Heart right ventricle (tissue), 16 donors: Measurements from ENCODE around the gene KRTAP4-5. TPM values are rescaled to one million over a fixed set of nuclear protein-coding genes. Genes with fewer than 3 reads are reported as not detected.

Experiments used
- ATAC-seq, 8 donors: fragments of 200-7000 bp; cut with Tn5 transposase; one replicate each; pipeline ENCODE4 v1.9.1; 2020; ENCODE audit warnings: mild to moderate bottlenecking in 8 of 8, moderate library complexity in 8 of 8, moderate number of reproducible peaks in 1 of 8
- DNase-seq, 2 donors: peaks; one replicate each; pipeline ENCODE4 v3.0.0-alpha.2; 2020
- H3K27ac ChIP-seq, 10 donors: fragments of 200-600 bp; sonication (generic) in 2 of 10; one replicate each; pipeline versions ENCODE4 v1.5.0 to v1.8.0; 2020 to 2022; ENCODE audit warnings: mild to moderate bottlenecking in 3 of 10
- H3K27me3 ChIP-seq, 7 donors: fragments of 200-600 bp; one replicate each; pipeline ENCODE4 v1.8.0; 2021 to 2022; ENCODE audit warnings: mild to moderate bottlenecking in 2 of 7
- H3K36me3 ChIP-seq, 9 donors: fragments of 200-600 bp; sonication (generic) in 1 of 9; one replicate each; pipeline versions ENCODE4 v1.5.0 to v1.8.0; 2020 to 2022; ENCODE audit warnings: mild to moderate bottlenecking in 2 of 9
- H3K4me1 ChIP-seq, 9 donors: fragments of 200-600 bp; sonication (generic) in 1 of 9; one replicate each; pipeline versions ENCODE4 v1.5.0 to v1.8.0; 2020 to 2022; ENCODE audit warnings: mild to moderate bottlenecking in 4 of 9
- H3K4me3 ChIP-seq, 10 donors: fragments of 200-600 bp; sonication (generic) in 2 of 10; one replicate each; pipeline versions ENCODE4 v1.5.0 to v1.8.0; 2020 to 2022; ENCODE audit warnings: mild to moderate bottlenecking in 7 of 10, moderate library complexity in 2 of 10
- H3K9me3 ChIP-seq, 11 donors: fragments of 200-600 bp in 10 of 11; sonication (generic) in 2 of 11; one replicate each; pipeline versions ENCODE4 v1.5.0 to v1.8.0; 2013 to 2022; ENCODE audit warnings: mild to moderate bottlenecking in 2 of 11, control low read depth in 1 of 11, moderate library complexity in 1 of 11
- CTCF ChIP-seq, 9 donors: fragments of 200-600 bp; sonication (generic) in 2 of 9; IDR thresholded peaks; one replicate each; pipeline versions ENCODE4 v1.5.0 to v1.8.0; 2021 to 2022; ENCODE audit warnings: antibody characterized with exemption in 9 of 9, mild to moderate bottlenecking in 5 of 9, moderate library complexity in 1 of 9
- WGBS, 2 donors: extraction: QIAGEN DNeasy Blood & Tissue Kit; methylation state at CpG; one replicate each; pipeline ENCODE4 v1.1.7; 2013; ENCODE audit warnings: inconsistent platforms in 1 of 2; 5-methylcytosine and 5-hydroxymethylcytosine counted together
- intact Hi-C, 10 donors: fragments of 100-400 bp; cut with DNase I; formaldehyde crosslinking; loops; one replicate each; pipeline versions ENCODE4 v1.11.1 to v1.14.2; 2022
- polyA plus RNA-seq, 2 donors: library from polyadenylated mRNA; stranded (reverse); fragments of 200-250 nt; gene quantifications; one replicate each; pipeline ENCODE4 v1.2.3, GENCODE V29; 2013
- total RNA-seq, 10 donors: library from RNA; stranded (reverse); fragmentation: NEBNext Ultra II Directional in 3 of 10; extraction: Animal tissue kit (Norgen Biotek cat#: 25700) in 3 of 10; gene quantifications; one replicate each; pipeline versions ENCODE4 v1.2.1 to v1.2.4, GENCODE V29; 2021 to 2023
- donor health status: Arrhythmogenic right ventricular cardiomyopathy.
- donor health status: ischemic (EF 13 %, LVEDD 7.1; RV severe dilation, severe dysfunction).
- donor health status: healthy with polysubstance abuse.
- donor health status: DM: no; HTN: yes; CAD: no.
- donor health status: DM: no; HTN: no; CAD: no.
- donor health status: ischemic (EF 25% LVEDD 6.9; RV normal size, moderate dysfunction).
- donor health status: ischemic (EF 25% LVEDD 5.7; RV mildly dilated, moderate dysfunction).
- donor health status: healthy.
- donor health status: DM: yes; HTN: yes; CAD: no.
- donor health status: Ischemic cardiomyopathy.
- donor health status: ischemic (EF 35%, LVEDD 5.7; RV mildly dilated, moderate dysfunction).
- donor health status: nonischemic (EF 11% LVEDD 7.7; RV severe dilation, severe dysfunction).
- donor health status: DM: yes; HTN: yes; CAD: no.
- donor health status: PGD.
- donor health status: ischemic (EF 29% LVEDD 5.4; RV normal size, mild dysfunction).
- donor health status: nonischemic (EF 23%, LVEDD 6.1; RV moderate dilation, normal function).

The KRTAP4-5 gene
- total and polyA plus RNA-seq, 12 donors = not detected

DNA sequence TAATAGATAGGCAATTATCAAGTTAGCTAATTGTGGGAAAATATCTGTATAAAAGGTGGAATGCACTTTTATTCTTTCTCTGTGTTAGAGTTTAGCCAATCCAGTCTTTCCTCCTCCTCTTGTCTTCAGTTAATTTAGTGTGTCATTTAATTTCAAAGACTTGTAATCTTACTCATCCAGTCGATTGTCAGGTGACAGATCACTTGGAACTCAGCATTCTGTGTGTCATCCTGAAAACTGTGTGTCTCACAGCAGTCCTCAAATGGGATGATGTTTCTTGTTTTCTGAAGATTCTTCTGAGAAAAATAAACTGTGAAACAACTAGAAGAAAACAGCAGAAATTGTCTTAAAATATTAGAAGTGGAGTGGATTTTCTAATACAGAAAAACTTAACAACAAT lies 35.4 kb upstream of the KRTAP4-5 start:
- Histone ChIP-seq H3K27ac (no peak overlapping the region), H3K4me3 (no peak overlapping the region), H3K36me3 (no peaks in the 10 kb centered on the region), H3K27me3 (peaks cover 0 to 36% (median 16%) of the 10 kb centered on the region in 7 donors), H3K4me1 (no peaks in the 10 kb centered on the region), H3K9me3 (peaks cover 0 to 4% (median 0%) of the 10 kb centered on the region in 11 donors)
- intact Hi-C loops = loop anchor here in 1 of 10 donors (10.0 kb wide), 1 partner anchor 60 kb away; the partner anchor contains the start of gene KRTAP4-12
- DNase-seq = no peak
- ATAC-seq = no peak
- no peak for TF ChIP-seq CTCF (IDR thresholded peaks at IDR 0.05)
- 45 to 56% methylated on average over 1 of the region's 1 CpG for WGBS, 2 donors

- ATAC-seq = no peak
- intact Hi-C loops = loop anchor here in 1 of 10 donors (10.0 kb wide), 1 partner anchor 60 kb away; the partner anchor contains the start of gene KRTAP4-12
These were observed 34.9 kb upstream of the KRTAP4-5 start, which contains the start of gene KRTAP4-1 for GRCh38 chr17:41184480-41184961. Gene KRTAP4-1 (minus strand): TSS chr17:41184911. CDS start chr17:41184854, 57 bp downstream.

DNA sequence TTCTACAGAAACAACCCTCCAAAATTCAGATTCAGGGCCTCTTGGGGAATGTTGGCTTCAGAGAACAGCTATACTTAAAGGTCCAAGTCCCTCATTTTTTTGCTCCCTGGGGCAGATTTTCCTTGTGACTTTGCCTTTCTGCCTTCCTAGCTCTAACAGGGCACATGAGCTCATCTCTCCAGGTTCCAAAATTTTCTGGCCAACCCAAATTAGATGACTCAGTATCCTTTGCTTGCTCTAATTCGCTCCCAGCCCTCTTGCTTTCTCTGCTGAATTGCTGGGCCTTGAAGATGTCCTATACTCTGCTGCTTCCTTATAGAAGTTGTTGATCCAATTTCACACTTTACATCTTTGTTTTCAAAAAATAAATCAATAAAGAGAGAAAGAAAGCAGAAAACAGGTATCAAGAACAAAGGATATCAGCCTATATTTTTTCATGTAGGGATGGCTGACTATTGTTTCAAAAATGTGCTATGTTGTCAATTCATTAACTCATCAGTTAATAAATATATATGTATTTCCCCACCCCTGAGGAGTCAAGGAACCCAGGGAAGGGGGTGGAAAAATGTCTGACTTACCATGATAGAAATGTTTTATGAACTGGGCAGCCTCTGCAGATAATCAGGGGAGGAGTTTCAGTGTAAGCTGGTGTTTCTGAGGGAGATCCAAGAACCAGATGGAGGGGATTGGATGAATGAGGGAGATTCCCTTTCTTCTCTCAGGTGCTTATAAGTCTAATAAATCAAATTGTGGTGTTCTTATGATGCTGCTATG lies 29.4 kb upstream of the KRTAP4-5 start:
- ATAC-seq (no peak), DNase-seq (no peak)
- Histone ChIP-seq H3K27ac (no peak overlapping the region), H3K36me3 (no peaks in the 10 kb centered on the region), H3K4me1 (no peaks in the 10 kb centered on the region), H3K9me3 (peaks cover 0 to 2% (median 0%) of the 10 kb centered on the region in 11 donors), H3K4me3 (no peak overlapping the region), H3K27me3 (peaks cover 0 to 16% (median 13%) of the 10 kb centered on the region in 7 donors)
- 76 to 91% methylated on average over 1 of the region's 1 CpG for WGBS, 2 donors
- TF ChIP-seq CTCF (IDR thresholded peaks at IDR 0.05) = no peak
- intact Hi-C loops = loop anchor here in 1 of 10 donors (10.0 kb wide), 1 partner anchor 56 kb away; the partner anchor contains the start of genes KRTAP9-3 and KRTAP9-8

More at GRCh38 chr17:41184480-41184961, 34.9 kb upstream of the KRTAP4-5 start, which contains the start of gene KRTAP4-1:
- no peak for TF ChIP-seq CTCF (IDR thresholded peaks at IDR 0.05)
- no peak within 1 kb of the TSS for H3K4me3 ChIP-seq
- DNase-seq = no peak
- no peak within 1 kb of the TSS for H3K27ac ChIP-seq
- H3K36me3 ChIP-seq = no peaks in the 10 kb centered on the region
- 45 to 53% methylated on average over 8 to 9 of the region's 9 CpGs for WGBS, 2 donors
- H3K27me3 ChIP-seq = peaks cover 0 to 33% (median 12%) of the 10 kb centered on the region in 7 donors
- H3K9me3 ChIP-seq = peaks cover 0 to 4% (median 0%) of the 10 kb centered on the region in 11 donors
- H3K4me1 ChIP-seq = no peaks in the 10 kb centered on the region

GRCh38 chr17:41178341-41178740 lies 28.7 kb upstream of the KRTAP4-5 start:
- no peak for TF ChIP-seq CTCF (IDR thresholded peaks at IDR 0.05)
- Histone ChIP-seq H3K4me1 (no peaks in the 10 kb centered on the region), H3K9me3 (peaks cover 0 to under 1% (median 0%) of the 10 kb centered on the region in 11 donors), H3K27me3 (peaks cover 0 to 20% (median 12%) of the 10 kb centered on the region in 7 donors), H3K4me3 (no peak overlapping the region), H3K36me3 (no peaks in the 10 kb centered on the region), H3K27ac (no peak overlapping the region)
- DNase-seq (no peak), ATAC-seq (peak in 1 of 8 donors; percentile 20)
- 80 to 93% methylated on average over 3 of the region's 3 CpGs for WGBS, 2 donors
- intact Hi-C loops = loop anchor here in 1 of 10 donors (10.0 kb wide), 1 partner anchor 56 kb away; the partner anchor contains the start of genes KRTAP9-3 and KRTAP9-8
